WTC11 (cell line): Measurements from ENCODE around the gene CNOT6L.

Source experiments
- CTCF ChIP-seq: fragments of 200-600 bp; IDR thresholded peaks from 2 replicates; pipeline ENCODE4 v1.8.0; 2022; ENCODE audit warnings: antibody characterized with exemption
- ELF4 ChIP-seq: sonication (generic); formaldehyde crosslinking; IDR thresholded peaks from 2 replicates; pipeline ENCODE4 v1.8.1; 2022; ENCODE audit warnings: low read depth, mild to moderate bottlenecking, moderate library complexity, missing genetic modification reagents
- SMAD3 ChIP-seq: sonication (generic); formaldehyde crosslinking; IDR thresholded peaks from 2 replicates; pipeline ENCODE4 v1.8.0; 2022; ENCODE audit warnings: missing genetic modification reagents, mild to moderate bottlenecking, borderline replicate concordance
- STAT6 ChIP-seq: sonication (generic); formaldehyde crosslinking; conservative IDR thresholded peaks from 2 replicates; pipeline ENCODE4 v1.8.1; 2023; ENCODE audit warnings: mild to moderate bottlenecking, low read depth, missing genetic modification reagents, moderate library complexity
- USF1 ChIP-seq: sonication (generic); formaldehyde crosslinking; IDR thresholded peaks from 2 replicates; pipeline ENCODE4 v1.8.0; 2022; ENCODE audit warnings: mild to moderate bottlenecking, missing genetic modification reagents
- ZNF425 ChIP-seq: fragments of 250-450 bp; sonication (Bioruptor Pico); conservative IDR thresholded peaks from 2 replicates; pipeline ENCODE4 v1.9.0; 2021; ENCODE audit warnings: mild to moderate bottlenecking

GRCh38 chr4:77721073-77721472 is 98.1 kb downstream of the CNOT6L start:
- TF ChIP-seq CTCF (no peak), USF1 (CRISPR knock-in tag) (no peak), SMAD3 (no peak), ELF4 (no peak), ZNF425 (CRISPR knock-in tag) (no peak), STAT6 (CRISPR knock-in tag) (no peak)
